Psoas muscle (tissue), 8 donors: ENCODE data around the gene RANBP3L. TPM values are rescaled to one million over a fixed set of nuclear protein-coding genes. Genes with fewer than 3 reads are reported as not detected.
"Not testable (repeated sequence)": the region's sequence is repeated elsewhere in the genome, so short reads cannot be mapped to it uniquely, and the experiment has no call there.

Experiments used
- ATAC-seq, 4 donors: fragments of 200-7000 bp; cut with Tn5 transposase; one replicate each; pipeline ENCODE4 v1.9.1; 2020; ENCODE audit warnings: moderate library complexity in 3 of 4, mild to moderate bottlenecking in 2 of 4
- DNase-seq, 2 donors: peaks; one replicate each; pipeline ENCODE4 v3.0.0-alpha.2; 2020
- H3K27ac ChIP-seq: fragments of 200-600 bp; one replicate; pipeline ENCODE4 v1.8.0; 2022
- H3K27me3 ChIP-seq, 3 donors: fragments of 200-600 bp in 1 of 3; one replicate each; pipeline versions ENCODE4 v1.6.1 to v1.8.0; 2013 to 2022; ENCODE audit warnings: low read length in 2 of 3, mild to moderate bottlenecking in 2 of 3, moderate library complexity in 1 of 3; ENCODE audit not compliant: insufficient read depth in 3 of 3
- H3K36me3 ChIP-seq, 2 donors: fragments of 200-600 bp in 1 of 2; one replicate each; pipeline versions ENCODE4 v1.6.1 to v1.8.0; 2013 to 2022; ENCODE audit warnings: low read depth in 1 of 2, mild to moderate bottlenecking in 1 of 2, moderate library complexity in 1 of 2; ENCODE audit not compliant: insufficient read depth in 1 of 2
- H3K4me1 ChIP-seq: fragments of 200-600 bp; one replicate; pipeline ENCODE4 v1.8.0; 2022
- H3K4me3 ChIP-seq: fragments of 200-600 bp; one replicate; pipeline ENCODE4 v1.8.0; 2022; ENCODE audit warnings: mild to moderate bottlenecking
- H3K9me3 ChIP-seq: fragments of 200-600 bp; one replicate; pipeline ENCODE4 v1.8.0; 2022
- CTCF ChIP-seq: fragments of 200-600 bp; IDR thresholded peaks from one replicate; pipeline ENCODE4 v1.8.0; 2022; ENCODE audit warnings: antibody characterized with exemption
- WGBS, 3 donors: extraction: QIAGEN DNeasy Blood & Tissue Kit; methylation state at CpG; one replicate each; pipeline versions ENCODE4 v1.1.6 to v1.1.7; 2013; 5-methylcytosine and 5-hydroxymethylcytosine counted together
- intact Hi-C, 2 donors: fragments of 100-400 bp; cut with DNase I; formaldehyde crosslinking; loops; one replicate each; pipeline versions ENCODE4 v1.11.0 to v1.14.2; 2022
- polyA plus RNA-seq, 3 donors: library from polyadenylated mRNA; stranded (reverse); fragments of 200-250 nt; gene quantifications; one replicate each; pipeline ENCODE4 v1.2.3, GENCODE V29; 2013
- total RNA-seq, 4 donors: library from RNA; stranded (reverse); fragmentation: NEBNext Ultra II Directional in 2 of 4; extraction: Animal tissue kit (Norgen Biotek cat#: 25700) in 2 of 4; gene quantifications; one replicate each; pipeline versions ENCODE4 v1.2.1 to v1.2.4, GENCODE V29; 2021 to 2023
- donor health status: healthy with polysubstance abuse.
- donor health status: DM: no; HTN: no; CAD: no; lungs with moderate emphysema.
- donor health status: Bipolar disorder and iron deficiency.
- donor health status: healthy.
- donor health status: DM: yes; HTN: yes; CAD: no.
- donor health status: DM: no; HTN: no; CAD: no.
- donor health status: DM: no; HTN: no; CAD: no.
- donor health status: DM: yes; HTN: yes; CAD: no.

Gene RANBP3L
- total and polyA plus RNA-seq, 7 donors = 0.04 to 0.58 (median 0.17) TPM; not detected in 2

- Histone ChIP-seq H3K36me3 (no peaks in the 10 kb centered on the region), H3K27me3 (no peaks in the 10 kb centered on the region), H3K9me3 (no peaks in the 10 kb centered on the region), H3K4me3 (no peak overlapping the region), H3K27ac (no peak overlapping the region), H3K4me1 (no peaks in the 10 kb centered on the region)
- no peak for ATAC-seq
- intact Hi-C loops = no loop called here
- WGBS, 3 donors = 74 to 93% (median 85%) methylated on average over 1 of the region's 1 CpG
- DNase-seq = no peak
- no peak for TF ChIP-seq CTCF
Observed at GRCh38 chr5:36337597-36337996, 35.9 kb upstream of the RANBP3L start.

DNA sequence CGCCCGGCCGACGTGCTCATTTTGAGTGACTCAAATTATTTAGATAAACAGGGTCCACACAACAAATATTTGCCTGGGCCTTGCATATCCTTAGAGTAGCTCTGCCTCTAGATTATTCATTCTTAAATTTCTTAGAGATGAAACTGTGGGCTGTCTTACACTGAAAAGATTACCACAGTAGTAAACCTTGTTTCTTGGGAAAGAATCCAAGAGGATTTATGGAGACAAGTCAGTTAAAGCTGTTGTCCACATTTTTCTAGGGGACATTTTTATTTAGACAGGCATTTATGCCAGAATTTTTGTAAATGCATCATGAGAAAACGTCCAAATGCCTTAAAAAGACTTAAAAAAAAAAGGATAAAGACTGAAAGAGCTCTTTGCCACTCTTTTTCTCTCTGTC lies 32.6 kb upstream of the RANBP3L start:
- WGBS, 3 donors = 78 to 82% (median 81%) methylated on average over 5 of the region's 5 CpGs

DNA sequence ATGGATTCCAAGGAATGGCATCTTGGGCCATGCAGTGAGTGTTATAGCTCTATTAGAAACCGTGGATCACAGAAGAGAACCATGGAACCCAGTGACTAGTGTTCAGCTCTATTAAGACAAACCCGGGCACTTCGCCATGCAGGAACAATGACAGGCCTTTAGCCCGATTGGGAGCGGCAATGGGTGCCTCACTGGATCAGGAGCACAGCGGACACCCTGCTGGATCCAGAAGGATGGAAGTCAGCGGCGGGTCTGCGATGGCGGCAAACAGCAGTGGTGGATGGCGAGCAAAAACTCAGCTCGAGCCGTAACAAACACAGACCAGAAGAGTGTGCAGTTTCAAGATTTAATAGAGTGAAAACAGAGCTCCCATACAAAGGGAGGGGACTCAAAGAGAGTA lies 31.0 kb upstream of the RANBP3L start:
- ATAC-seq, H3K36me3 ChIP-seq, DNase-seq, intact Hi-C loops, H3K4me1 ChIP-seq, H3K4me3 ChIP-seq, H3K27me3 ChIP-seq, H3K27ac ChIP-seq, H3K9me3 ChIP-seq: not testable (repeated sequence)
- WGBS, 3 donors = 86 to 92% (median 88%) methylated on average over 11 to 13 of the region's 13 CpGs

More for the DNA sequence above, 32.6 kb upstream of the RANBP3L start:
- intact Hi-C loops = no loop called here
- no peaks in the 10 kb centered on the region for H3K36me3 ChIP-seq
- ATAC-seq (no peak), DNase-seq (no peak)
- H3K27me3 ChIP-seq = no peaks in the 10 kb centered on the region
- H3K4me1 ChIP-seq = no peaks in the 10 kb centered on the region
- no peak overlapping the region for H3K27ac ChIP-seq
- H3K9me3 ChIP-seq = no peaks in the 10 kb centered on the region
- H3K4me3 ChIP-seq = no peak overlapping the region
- TF ChIP-seq CTCF = no peak

DNA sequence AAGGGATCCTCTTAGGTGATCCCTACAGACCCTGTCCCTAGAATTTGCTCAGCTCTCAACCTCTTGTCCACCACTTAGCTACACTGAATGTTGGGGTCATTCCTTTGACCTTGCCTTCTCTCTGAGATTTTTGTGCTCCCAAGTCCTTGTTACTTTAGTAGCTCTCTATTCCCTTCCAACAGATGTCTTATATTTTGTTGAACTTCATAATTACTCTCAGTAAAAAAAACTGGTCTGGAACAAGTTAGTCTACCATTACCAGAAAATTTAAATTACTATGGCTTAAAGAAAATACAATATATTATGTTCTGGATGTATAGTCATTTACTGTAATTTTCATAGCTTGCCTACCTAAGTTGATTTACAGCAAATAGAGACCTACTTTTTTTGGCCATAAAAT lies 23.5 kb upstream of the RANBP3L start:
- no peak for ATAC-seq
- no peak for TF ChIP-seq CTCF
- Histone ChIP-seq H3K36me3 (no peaks in the 10 kb centered on the region), H3K27me3 (no peaks in the 10 kb centered on the region), H3K4me1 (no peaks in the 10 kb centered on the region), H3K27ac (no peak overlapping the region), H3K9me3 (no peaks in the 10 kb centered on the region), H3K4me3 (no peak overlapping the region)
- intact Hi-C loops = no loop called here
- DNase-seq = no peak

DNA sequence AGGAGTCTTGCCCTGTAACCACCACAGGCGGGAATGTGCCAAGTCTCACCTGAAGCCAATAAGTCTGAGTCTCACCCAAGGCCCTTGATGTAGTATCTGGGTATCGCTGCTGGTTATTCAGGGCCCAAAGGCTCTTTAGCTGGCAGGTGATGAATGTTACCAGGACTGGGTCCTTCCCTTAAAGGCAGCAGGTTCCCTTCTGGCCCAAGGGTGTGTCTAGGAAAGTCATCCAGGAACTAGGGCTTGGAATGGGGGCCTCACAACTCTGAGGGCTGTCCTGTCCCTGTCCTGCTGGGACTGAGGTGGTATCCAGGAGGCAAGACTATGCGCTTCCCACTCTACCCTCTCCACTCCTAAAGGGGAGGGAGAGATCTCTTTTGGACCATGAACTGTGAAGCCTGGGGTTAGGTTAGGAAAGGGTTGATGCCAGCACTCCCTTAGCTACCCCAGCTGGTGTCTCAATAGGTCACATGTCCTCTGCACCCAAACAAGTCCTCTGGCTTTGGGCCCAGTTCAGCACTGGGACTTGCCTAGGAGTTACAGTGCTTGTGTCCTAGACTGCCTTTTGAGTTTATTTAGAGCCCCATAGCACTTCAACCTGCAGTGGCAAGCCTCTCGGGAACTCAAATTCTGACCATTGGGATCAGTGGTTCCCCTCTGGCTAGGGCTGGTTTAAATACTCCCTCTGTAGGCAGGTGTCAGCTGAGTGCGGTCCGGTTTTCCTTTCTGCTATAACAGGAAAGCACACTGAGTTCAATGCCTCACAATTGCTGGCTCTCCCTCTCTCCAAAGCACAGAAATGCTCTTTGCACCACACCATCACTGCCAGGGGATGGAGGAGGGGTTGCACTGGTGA lies 22.5 kb upstream of the RANBP3L start:
- H3K4me3 ChIP-seq = no peak overlapping the region
- no peaks in the 10 kb centered on the region for H3K27me3 ChIP-seq
- H3K4me1 ChIP-seq = no peaks in the 10 kb centered on the region
- no peak overlapping the region for H3K27ac ChIP-seq
- no peaks in the 10 kb centered on the region for H3K9me3 ChIP-seq
- no peaks in the 10 kb centered on the region for H3K36me3 ChIP-seq
- TF ChIP-seq CTCF = no peak
- ATAC-seq = no peak
- no peak for DNase-seq
- intact Hi-C loops = no loop called here
- WGBS, 3 donors = 72 to 87% (median 84%) methylated on average over 6 of the region's 6 CpGs
